ENCODE measurements around the gene GTF2IRD1. TPM values are rescaled to one million over a fixed set of nuclear protein-coding genes. Genes with fewer than 3 reads are reported as not detected.

GTF2IRD1 gene
- total and polyA plus RNA-seq, 9 of the 15 experiments (the other 6 are each of a cell fraction or from before 2014, with no cell fraction given) = 9.1 to 30.2 (median 14.0) TPM

DNA sequence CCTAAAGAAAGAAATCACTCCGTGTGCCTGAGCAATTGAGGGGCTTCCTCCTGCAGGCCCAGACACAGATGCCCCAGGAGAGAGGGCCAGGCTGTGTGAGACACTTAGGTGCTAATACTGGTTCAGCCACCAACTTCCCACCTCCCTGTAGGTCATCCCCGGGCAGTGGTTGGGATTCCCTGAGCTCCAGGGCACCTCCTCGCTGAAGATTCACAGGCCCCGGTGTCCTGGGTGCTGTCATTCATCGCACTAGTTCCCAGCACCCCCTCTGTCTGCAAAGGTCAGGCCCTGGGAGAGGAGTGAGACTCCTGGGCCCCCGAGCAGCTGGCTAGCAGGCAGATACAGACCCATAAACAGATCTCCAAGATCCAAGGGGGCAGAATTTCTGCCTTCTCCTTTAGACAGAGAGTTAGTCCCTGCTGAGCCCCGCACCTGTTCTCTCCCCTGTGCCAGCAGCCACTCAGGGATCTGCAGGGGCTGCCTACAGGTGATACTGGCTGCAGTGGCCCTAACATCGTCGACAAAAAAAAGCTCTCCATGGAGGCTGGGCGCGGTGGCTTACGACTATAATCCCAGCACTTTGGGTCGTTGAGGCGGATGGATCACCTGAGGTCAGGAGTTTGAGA, 165.6 kb downstream of the GTF2IRD1 start:
- Histone ChIP-seq H3K9me3 (replicated peaks; ENCODE audit: control insufficient read depth, insufficient read depth, low read depth, low read length) (no peaks in the 10 kb centered on the region), H3K79me2 (ENCODE audit: control insufficient read depth, insufficient read depth, low read length) (no peaks in the 10 kb centered on the region), H3K27ac (ENCODE audit: extremely low read depth, low read depth, low read length) (no peak overlapping the region), H3K27me3 (ENCODE audit: control insufficient read depth in 2 of 2, insufficient read depth in 2 of 2, low read length in 2 of 2) (peaks cover 0 to 6% of the 10 kb centered on the region in 2 experiments; a peak in 1 of 5 replicates), H3K36me3 (ENCODE audit: control insufficient read depth, insufficient read depth, low read length) (no peaks in the 10 kb centered on the region), H3K9me1 (ENCODE audit: control insufficient read depth, insufficient read depth, low read length) (no peaks in the 10 kb centered on the region), H3K4me1 (replicated peaks in 1 of 2; ENCODE audit: control insufficient read depth in 2 of 2, insufficient read depth in 2 of 2, low read length in 2 of 2) (peaks cover 9 to 16% of the 10 kb centered on the region in 2 experiments), H3K4me3 (no peak overlapping the region), H4K20me1 (replicated peaks; ENCODE audit: control insufficient read depth, insufficient read depth, low read length) (no peaks in the 10 kb centered on the region), H3K4me2 (ENCODE audit: insufficient read depth, low read length) (no peak overlapping the region), H2AFZ (ENCODE audit: low read depth, low read length) (peak overlapping the region; percentile 21), H3K9ac (ENCODE audit: insufficient read depth in 1 of 2, low read depth in 2 of 2, low read length in 2 of 2) (peak overlapping the region in 1 of 2 experiments; percentile 41; a peak in 1 of 4 replicates)
- intact Hi-C loops (cut with micrococcal nuclease) (no loop called here), in situ Hi-C loops (cut with MboI) (no loop called here)
- CTCF ChIA-PET (ENCODE audit: low intra/inter-chr PET ratio) = no interaction called here
- BruUV-seq (replicated peaks) = no TSS peak
- FAIRE-seq (no peak), ATAC-seq (peak; percentile 40; the same call in 2 of the 3 replicates), DNase-seq (ENCODE audit: extremely low read depth in 1 of 4, low spot score in 3 of 4) (peak in 1 of 4 experiments; percentile 19)
- POLR2A ChIA-PET = interaction anchor here (1.3 kb wide), 1 partner anchor 11 kb away, joined by 3 read pairs; no protein-coding TSS in a partner anchor
- 53% methylated on average over 14 of the region's 14 CpGs for WGBS (ENCODE audit: insufficient coverage, low coverage, missing lambda C conversion rate)
- no peak for TF ChIP-seq MAX (CRISPR knock-in tag; IDR thresholded peaks at IDR 0.05)
- no peak for TF ChIP-seq ZC3H8 (IDR thresholded peaks at IDR 0.05)
- TF ChIP-seq, protein P1, sequence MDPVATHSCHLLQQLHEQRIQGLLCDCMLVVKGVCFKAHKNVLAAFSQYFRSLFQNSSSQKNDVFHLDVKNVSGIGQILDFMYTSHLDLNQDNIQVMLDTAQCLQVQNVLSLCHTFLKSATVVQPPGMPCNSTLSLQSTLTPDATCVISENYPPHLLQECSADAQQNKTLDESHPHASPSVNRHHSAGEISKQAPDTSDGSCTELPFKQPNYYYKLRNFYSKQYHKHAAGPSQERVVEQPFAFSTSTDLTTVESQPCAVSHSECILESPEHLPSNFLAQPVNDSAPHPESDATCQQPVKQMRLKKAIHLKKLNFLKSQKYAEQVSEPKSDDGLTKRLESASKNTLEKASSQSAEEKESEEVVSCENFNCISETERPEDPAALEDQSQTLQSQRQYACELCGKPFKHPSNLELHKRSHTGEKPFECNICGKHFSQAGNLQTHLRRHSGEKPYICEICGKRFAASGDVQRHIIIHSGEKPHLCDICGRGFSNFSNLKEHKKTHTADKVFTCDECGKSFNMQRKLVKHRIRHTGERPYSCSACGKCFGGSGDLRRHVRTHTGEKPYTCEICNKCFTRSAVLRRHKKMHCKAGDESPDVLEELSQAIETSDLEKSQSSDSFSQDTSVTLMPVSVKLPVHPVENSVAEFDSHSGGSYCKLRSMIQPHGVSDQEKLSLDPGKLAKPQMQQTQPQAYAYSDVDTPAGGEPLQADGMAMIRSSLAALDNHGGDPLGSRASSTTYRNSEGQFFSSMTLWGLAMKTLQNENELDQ (CRISPR knock-in tag; IDR thresholded peaks at IDR 0.05; ENCODE audit: borderline replicate concordance) = no peak
- no peak for TF ChIP-seq U2AF2 (optimal IDR thresholded peaks at IDR 0.05; ENCODE audit: low read depth, low read length)
- TF ChIP-seq HOMEZ (CRISPR knock-in tag; IDR thresholded peaks at IDR 0.05) = no peak
- TF ChIP-seq MBD2 (IDR thresholded peaks at IDR 0.05; ENCODE audit: borderline replicate concordance, low read depth) = no peak
- TF ChIP-seq, protein P2, sequence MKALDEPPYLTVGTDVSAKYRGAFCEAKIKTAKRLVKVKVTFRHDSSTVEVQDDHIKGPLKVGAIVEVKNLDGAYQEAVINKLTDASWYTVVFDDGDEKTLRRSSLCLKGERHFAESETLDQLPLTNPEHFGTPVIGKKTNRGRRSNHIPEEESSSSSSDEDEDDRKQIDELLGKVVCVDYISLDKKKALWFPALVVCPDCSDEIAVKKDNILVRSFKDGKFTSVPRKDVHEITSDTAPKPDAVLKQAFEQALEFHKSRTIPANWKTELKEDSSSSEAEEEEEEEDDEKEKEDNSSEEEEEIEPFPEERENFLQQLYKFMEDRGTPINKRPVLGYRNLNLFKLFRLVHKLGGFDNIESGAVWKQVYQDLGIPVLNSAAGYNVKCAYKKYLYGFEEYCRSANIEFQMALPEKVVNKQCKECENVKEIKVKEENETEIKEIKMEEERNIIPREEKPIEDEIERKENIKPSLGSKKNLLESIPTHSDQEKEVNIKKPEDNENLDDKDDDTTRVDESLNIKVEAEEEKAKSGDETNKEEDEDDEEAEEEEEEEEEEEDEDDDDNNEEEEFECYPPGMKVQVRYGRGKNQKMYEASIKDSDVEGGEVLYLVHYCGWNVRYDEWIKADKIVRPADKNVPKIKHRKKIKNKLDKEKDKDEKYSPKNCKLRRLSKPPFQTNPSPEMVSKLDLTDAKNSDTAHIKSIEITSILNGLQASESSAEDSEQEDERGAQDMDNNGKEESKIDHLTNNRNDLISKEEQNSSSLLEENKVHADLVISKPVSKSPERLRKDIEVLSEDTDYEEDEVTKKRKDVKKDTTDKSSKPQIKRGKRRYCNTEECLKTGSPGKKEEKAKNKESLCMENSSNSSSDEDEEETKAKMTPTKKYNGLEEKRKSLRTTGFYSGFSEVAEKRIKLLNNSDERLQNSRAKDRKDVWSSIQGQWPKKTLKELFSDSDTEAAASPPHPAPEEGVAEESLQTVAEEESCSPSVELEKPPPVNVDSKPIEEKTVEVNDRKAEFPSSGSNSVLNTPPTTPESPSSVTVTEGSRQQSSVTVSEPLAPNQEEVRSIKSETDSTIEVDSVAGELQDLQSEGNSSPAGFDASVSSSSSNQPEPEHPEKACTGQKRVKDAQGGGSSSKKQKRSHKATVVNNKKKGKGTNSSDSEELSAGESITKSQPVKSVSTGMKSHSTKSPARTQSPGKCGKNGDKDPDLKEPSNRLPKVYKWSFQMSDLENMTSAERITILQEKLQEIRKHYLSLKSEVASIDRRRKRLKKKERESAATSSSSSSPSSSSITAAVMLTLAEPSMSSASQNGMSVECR (CRISPR knock-in tag; IDR thresholded peaks at IDR 0.05) = no peak
- no peak for TF ChIP-seq PHF21A (IDR thresholded peaks at IDR 0.05; ENCODE audit: borderline replicate concordance, low read depth)
- no peak for TF ChIP-seq SUPT5H (IDR thresholded peaks at IDR 0.05)
- TF ChIP-seq, protein P3, sequence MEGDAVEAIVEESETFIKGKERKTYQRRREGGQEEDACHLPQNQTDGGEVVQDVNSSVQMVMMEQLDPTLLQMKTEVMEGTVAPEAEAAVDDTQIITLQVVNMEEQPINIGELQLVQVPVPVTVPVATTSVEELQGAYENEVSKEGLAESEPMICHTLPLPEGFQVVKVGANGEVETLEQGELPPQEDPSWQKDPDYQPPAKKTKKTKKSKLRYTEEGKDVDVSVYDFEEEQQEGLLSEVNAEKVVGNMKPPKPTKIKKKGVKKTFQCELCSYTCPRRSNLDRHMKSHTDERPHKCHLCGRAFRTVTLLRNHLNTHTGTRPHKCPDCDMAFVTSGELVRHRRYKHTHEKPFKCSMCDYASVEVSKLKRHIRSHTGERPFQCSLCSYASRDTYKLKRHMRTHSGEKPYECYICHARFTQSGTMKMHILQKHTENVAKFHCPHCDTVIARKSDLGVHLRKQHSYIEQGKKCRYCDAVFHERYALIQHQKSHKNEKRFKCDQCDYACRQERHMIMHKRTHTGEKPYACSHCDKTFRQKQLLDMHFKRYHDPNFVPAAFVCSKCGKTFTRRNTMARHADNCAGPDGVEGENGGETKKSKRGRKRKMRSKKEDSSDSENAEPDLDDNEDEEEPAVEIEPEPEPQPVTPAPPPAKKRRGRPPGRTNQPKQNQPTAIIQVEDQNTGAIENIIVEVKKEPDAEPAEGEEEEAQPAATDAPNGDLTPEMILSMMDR (IDR thresholded peaks at IDR 0.05 in 2 of 3, conservative IDR thresholded peaks at IDR 0.05 in 1 of 3; ENCODE audit: insufficient read depth in 2 of 3, low read depth in 1 of 3, low read length in 3 of 3) = no peak
